Measurements from ENCODE around the gene IFNG.
A peak's percentile ranks its signal among the peaks of the same experiment; 100 is the strongest.

IFNG gene

DNA sequence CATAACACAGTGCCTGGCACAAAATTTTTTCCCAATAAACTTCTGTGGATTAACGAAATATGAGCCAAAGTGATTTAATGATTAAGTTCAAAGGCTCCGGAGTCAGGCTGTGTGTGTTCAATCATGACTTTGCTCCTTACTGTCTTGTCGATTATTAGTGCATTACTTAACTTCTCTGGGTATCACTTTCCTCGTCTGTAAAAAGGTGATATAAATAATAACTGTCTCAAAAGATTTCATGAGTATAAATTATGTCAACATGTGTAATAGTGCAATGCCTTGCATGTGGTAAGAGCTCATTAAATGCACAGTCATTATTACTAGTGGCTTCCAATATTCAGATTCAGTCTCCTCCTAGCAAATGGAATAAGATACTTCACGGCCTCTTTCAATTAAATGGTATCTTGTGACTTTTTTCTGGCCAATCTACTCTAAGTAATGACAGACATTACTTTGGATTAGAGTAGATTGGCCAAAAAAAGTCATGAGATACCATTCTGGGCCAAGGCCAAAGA lies 6.8 kb upstream of the IFNG start:
- DNase-seq = no peak

DNA sequence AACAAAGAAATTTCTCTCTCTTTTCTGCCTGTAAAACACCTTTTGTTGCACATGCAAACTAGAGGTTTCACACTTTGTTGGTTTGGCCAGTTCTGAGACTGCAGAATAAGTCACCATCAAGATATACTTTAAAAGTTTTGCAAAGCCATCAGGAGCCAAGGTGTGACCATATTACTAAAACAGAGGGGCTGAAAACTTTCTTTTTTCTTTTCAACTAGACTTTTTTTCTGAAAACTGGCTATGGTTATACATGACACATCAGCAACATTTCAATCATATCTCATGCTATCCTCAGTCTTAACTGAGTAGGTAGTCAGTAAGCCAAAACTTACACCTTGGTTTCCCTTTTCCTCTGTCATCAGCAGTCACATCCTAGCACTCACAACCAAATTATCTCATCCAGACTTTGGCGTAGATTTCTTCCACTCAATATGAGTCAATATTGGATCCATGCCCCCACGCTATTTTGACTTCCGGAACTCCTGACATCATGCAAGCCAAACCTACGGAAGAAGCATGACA lies 4.1 kb upstream of the IFNG start:
- peak; percentile 47 for DNase-seq

GRCh38 chr12:68162374-68162773 lies 2.8 kb upstream of the IFNG start:
- no peak for DNase-seq

GRCh38 chr12:68158432-68158831 lies 1.1 kb downstream of the IFNG start:
- peak; percentile 71 for DNase-seq

DNA sequence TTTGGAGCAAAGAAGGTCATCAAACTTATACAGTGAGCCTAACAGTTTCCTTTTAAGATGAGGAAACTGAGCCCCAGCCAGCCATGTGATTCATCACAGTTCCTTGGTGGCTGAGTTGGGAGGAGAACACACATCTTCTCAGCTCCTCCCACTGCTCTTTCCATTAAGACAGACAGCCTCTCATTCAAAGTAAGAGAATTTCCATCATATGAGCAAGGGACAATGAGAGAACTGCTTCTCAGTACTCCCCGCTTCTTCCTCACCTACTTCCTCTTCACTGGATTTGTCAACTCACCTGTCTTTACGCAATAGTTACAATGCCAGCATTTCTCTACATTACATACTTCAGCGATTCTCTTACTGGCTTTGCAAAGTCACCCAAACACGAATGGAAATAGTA lies 2.2 kb downstream of the IFNG start:
- peak; percentile 35 for DNase-seq

- no peak for DNase-seq
Observed at GRCh38 chr12:68156636-68157035, 2.9 kb downstream of the IFNG start.

DNA sequence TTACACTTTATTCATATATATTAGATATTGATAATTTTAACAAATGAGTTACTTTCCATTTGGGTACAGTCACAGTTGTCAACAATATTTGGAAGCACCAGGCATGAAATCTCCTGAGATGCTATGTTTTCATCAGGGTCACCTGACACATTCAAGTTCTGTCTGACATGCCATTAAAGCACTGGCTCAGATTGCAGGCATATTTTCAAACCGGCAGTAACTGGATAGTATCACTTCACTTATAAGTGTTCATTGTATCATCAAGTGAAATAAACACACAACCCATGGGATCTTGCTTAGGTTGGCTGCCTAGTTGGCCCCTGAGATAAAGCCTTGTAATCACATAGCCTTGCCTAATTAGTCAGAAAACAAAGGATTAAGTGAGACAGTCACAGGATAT lies 4.8 kb downstream of the IFNG start:
- DNase-seq = no peak

GRCh38 chr12:68148261-68148951 lies 11.1 kb downstream of the IFNG start:
- DNase-seq = no peak

DNA sequence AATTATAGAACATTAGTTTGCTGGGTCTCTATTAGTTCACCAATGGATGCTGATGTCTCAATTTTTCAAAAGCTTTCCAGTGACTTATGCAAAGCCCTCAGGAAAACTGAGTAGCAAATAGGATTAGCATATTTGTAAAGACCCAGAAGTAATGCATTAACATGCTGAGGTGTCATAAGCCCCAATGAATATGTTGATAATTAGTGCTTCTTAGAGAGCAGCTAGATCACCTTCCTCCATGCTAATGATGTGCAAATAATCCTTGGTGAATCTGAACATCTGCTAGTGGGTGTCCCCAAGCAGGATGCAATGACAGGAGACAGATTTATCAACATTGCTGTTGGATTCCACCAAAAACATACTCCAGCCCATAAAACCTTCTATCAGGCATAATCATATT lies 19.0 kb downstream of the IFNG start:
- no peak for DNase-seq

DNA sequence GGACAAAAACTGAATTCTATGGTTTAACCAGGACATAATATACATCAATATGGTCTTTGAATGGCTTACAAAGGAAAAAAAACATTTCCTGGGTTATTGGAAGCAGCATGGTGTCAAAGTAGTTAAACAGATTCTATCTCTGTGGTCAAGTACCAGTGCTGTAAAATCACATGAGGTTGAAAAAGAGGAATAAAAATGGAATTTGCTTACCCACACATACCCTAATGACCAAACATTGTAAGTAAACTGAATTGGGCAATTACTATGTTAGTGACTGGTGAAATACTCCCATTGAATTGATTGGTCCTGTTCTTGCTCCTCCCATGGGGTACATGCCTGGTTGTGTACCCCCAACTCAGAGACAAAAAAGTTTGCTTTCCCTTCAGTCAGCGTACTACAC lies 19.6 kb downstream of the IFNG start:
- no peak for DNase-seq

DNA sequence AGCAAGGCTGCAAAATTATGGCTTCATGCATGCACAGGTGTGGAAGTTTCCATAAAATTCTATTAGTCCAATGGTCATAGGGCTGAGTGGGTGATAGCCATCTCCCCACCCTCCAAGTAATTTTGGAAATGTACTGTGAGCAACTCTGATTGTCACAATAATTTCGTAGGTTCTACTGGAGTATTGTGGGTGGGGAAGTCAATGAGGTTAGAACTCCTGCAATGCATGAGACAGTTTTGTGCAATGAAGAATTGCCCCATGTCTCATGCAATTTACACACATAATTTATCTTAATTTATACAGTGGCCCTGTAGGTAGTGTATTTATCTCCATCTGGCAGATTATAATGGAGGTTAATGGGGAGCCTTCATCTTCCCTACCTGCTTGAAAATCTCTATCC lies 20.5 kb downstream of the IFNG start:
- DNase-seq = no peak

GRCh38 chr12:68138480-68138879 lies 21.1 kb downstream of the IFNG start:
- no peak for DNase-seq

- no peak for DNase-seq
Observed at GRCh38 chr12:68137335-68137830, 22.2 kb downstream of the IFNG start.

DNA sequence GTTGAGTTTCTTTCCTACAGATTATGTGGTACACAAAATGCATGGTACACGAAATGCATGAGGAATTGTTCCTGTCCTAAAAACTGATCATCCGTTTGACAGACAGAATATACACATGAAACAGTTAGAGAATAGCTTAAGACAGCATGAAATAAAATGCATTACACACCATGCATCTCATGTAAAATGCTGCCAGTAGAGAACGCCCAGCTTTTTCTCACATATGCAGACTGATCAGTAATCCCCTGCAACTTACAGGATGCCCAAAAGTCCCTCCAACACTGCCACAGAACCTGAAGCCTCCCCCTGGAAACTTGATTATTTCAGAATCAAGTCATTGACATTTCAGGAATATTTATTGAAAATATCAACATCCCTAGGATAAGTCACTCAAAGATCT lies 24.0 kb downstream of the IFNG start:
- no peak for DNase-seq

DNA sequence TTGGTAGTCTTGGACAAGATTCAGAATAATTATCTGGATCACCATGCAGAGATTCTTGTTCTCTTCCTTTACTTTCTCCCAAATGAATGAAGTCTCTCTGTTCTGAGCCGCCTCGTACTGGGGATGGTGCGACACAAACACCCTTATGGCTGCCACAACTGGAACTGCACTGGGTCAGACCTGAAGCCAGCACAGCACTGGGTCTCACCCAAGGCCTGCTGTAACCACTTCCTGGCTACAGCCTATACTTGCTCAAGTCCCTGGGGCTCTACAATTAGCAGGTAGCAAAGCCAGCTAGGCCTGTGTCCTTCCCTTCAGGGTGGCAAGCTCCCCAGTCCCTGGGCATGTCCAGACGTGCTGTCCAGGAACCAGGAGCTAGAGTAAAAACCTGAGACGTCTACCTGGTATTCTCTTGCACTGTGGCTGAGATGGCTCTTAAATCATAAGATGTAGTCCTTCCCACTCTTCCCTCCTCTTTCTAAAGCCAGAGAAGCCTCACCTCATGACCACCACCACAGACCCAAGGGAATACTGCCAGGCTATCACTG lies 27.6 kb downstream of the IFNG start:
- no peak for DNase-seq

DNA sequence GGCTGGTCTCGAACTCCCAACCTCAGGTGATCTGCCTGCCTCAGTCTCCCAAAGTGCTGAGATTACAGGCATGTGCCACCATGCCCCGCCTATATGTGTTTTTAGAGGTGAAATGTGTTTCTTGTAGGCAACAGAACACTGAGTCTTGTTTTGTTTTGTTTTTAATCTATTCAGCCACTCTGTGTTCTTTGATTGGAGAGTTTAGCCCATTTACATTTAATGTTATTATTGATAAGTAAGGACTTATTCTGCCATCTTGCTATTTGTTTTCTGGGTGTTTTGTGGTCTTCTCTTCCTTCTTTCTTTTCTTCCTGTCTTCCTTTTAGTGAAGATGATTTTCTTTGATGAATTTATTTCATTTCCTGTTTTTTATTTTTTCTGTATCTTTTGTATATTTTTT lies 29.6 kb downstream of the IFNG start:
- DNase-seq = no peak

DNA sequence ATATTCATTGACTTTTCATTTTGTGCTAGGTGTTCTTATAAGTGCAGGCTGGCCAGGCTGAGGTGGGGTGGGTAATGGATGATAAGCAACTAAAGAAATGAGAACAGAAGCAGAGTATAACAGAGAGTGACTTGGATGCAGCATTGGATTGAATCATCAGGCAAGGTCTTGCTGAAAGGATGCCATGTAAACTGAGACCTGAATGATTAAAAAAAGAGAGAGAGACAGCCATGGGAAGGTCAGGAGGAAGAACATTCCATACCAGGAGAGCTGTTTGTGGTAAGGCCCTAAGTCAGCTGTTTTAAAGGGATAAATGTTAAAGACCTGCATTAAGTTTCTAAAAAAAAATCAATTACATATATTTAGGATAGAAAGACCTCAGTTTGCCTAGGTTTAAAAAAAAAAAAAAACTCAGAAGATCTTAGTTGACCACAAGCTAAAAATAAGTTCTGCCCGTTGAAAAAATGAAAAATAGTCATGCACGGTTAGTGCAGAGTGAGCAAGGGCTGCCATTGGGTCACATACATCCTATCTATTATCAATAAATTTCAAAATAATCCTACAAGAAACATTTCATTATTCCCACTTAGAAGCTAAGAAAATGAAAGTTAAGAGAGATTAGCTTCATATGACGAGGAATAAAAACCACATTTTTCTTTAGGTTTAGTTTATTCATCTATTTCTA lies 37.2 kb downstream of the IFNG start:
- DNase-seq = no peak

DNA sequence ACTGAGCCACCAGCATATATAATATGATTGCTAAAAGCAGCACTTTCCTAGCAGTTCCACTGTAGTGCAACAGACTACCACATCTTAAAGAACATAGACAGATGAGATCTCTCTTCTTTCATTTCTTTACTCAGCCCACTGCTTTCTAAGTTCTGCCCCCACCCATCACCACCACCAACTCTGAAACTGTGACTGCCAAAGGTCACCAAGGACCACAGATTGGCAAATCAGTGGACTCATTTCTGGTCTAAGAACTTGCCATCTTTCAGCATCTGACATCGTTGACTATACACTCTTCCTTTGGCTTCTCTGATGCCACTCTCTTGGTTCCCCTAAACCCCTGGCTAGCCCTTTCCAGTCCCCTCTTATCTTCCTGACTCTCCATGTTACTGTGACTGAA lies 38.4 kb downstream of the IFNG start:
- no peak for DNase-seq

DNA sequence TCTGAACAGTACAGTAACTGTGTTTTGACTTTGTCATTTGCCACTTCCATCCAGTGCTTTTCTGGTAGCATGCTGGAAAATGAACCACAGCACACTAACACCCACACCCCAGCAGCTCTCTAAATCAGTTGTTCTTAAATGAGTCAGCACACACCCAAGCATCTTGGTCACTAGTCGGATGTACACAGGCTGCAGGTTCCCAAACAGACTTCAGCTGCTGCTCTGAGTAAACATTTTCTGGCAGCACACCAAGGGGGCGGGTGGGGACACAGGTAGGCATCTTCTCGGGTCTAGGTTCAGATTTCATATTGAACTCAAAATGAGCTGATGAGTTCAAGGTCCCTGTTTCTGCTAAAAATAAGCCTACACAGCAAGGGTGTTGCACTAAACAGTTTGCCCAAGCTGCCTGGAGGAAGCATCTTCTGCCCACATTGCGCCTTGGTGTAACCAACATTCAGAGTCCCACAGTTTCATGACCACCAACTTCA lies 39.8 kb downstream of the IFNG start:
- peak; percentile 75 for DNase-seq

DNA sequence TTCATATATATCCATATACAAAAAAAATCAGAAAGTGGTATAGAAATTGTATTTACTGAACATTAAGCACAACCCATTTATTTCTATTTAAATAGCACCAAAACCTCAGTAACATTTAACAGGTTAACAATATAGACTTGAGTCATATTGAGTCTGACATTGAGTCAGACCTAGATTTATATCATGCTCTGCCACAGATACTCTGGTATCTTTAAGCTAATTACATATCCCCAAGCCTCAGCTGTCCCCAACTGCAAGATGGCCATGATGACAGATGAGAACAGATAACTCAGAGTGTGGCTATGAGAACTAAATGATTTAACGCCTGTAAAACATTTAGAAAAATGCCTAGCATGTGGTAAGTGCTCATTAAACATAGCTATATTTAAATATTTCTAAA lies 40.3 kb downstream of the IFNG start:
- peak; percentile 51 for DNase-seq

DNA sequence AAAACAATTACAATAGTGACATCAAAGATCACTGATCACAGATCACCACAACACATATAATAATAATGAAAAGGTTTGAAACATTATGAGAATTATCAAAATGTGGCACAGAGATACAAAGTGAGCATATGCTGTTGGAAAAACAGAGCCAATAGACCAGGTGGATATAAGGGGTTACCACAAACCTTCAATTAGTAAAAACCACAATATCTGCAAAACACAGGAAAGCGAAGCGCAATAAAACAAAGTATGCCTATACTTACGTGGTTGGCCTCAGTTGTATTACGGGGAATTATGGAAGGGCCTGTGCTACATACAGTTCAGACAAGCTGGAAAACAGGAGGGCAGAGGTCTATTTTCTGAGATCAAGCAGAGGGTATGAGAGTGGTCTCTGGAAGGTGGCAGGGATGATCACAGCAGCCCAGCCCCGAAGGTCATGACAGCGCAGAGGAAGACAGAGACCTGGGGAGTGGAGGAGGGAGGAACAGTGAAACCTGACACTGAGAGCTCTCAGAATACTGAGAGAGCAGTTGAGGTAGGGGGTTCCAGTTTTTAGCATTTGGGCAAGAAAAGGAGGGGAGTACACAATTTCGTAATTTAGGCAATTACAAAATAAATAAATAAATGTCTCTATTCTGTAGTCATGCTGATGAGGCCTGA lies 41.3 kb downstream of the IFNG start:
- peak; percentile 14 for DNase-seq

DNA sequence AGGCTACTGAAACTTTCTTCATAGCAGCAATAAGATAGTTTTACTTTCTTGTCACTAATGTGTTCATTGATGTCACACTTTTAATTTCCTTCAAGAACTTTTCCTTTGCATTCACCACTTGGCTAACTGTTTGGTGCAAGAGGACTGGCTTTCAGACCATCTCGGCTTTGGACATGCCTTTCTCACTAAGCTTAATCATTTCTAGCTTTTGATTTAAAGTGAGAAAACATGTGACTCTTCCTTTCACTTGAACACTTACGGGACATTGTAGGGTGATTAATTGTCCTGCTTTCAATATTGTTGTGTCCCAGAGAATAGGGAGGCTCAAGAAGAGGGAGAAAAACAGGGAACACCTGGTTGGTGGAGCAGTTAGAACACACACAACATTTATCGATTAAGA lies 41.9 kb downstream of the IFNG start:
- DNase-seq = no peak

DNA sequence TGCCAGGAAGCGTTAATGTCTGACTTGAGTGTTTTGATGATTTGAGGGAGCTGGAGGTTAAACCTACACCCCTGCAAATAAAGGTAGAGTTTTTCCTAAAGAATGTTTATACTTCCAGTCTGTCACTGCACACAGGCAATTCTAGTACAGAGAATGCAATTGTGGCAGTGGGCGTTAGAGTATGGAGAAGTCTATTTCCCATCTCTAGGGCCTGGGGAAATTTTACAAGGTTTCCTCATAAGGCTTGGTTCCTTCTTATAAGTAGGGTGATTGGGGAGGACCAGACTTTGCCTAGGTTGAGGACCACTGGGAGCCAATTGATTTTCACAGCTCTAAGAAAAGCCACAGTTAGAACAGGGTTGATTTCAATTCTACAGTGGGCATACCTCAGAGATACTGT lies 44.3 kb downstream of the IFNG start:
- no peak for DNase-seq

Measured in CD4-positive, alpha-beta T cell treated with Interleukin-4 for 4 hours (primary cell).